WTC11 (cell line): ENCODE results near the gene CRY2. TPM values are rescaled to one million over a fixed set of nuclear protein-coding genes. Genes with fewer than 3 reads are reported as not detected.

ENCODE experiments used
- AR ChIP-seq: fragments of 250-450 bp; sonication (Bioruptor Pico); IDR thresholded peaks from 2 replicates; pipeline ENCODE4 v1.9.0; 2021; ENCODE audit warnings: mild to moderate bottlenecking
- CBFB ChIP-seq: sonication (generic); formaldehyde crosslinking; IDR thresholded peaks from 2 replicates; pipeline ENCODE4 v1.8.1; 2022; ENCODE audit warnings: mild to moderate bottlenecking, low read depth, missing genetic modification reagents
- ELF4 ChIP-seq: sonication (generic); formaldehyde crosslinking; IDR thresholded peaks from 2 replicates; pipeline ENCODE4 v1.8.1; 2022; ENCODE audit warnings: low read depth, mild to moderate bottlenecking, moderate library complexity, missing genetic modification reagents
- GRHL2 ChIP-seq: fragments of 250-450 bp; sonication (Bioruptor Pico); IDR thresholded peaks from 2 replicates; pipeline ENCODE4 v1.8.0; 2022; ENCODE audit warnings: mild to moderate bottlenecking, moderate library complexity; ENCODE audit not compliant: insufficient replicate concordance, severe bottlenecking
- GTF2I ChIP-seq: fragments of 250-450 bp; sonication (Bioruptor Pico); conservative IDR thresholded peaks from 2 replicates; pipeline ENCODE4 v1.4.0; 2021; ENCODE audit warnings: mild to moderate bottlenecking
- IRF1 ChIP-seq: sonication (generic); formaldehyde crosslinking; IDR thresholded peaks from 2 replicates; pipeline ENCODE4 v1.8.0; 2023; ENCODE audit warnings: missing genetic modification reagents
- JUN ChIP-seq: sonication (generic); formaldehyde crosslinking; IDR thresholded peaks from 2 replicates; pipeline ENCODE4 v1.8.0; 2023; ENCODE audit warnings: mild to moderate bottlenecking, missing genetic modification reagents
- KAT7 ChIP-seq: sonication (generic); formaldehyde crosslinking; IDR thresholded peaks from 2 replicates; pipeline ENCODE4 v1.8.1; 2023; ENCODE audit warnings: missing genetic modification reagents, mild to moderate bottlenecking, borderline replicate concordance
- NFYB ChIP-seq: sonication (generic); formaldehyde crosslinking; conservative IDR thresholded peaks from 2 replicates; pipeline ENCODE4 v1.8.0; 2022; ENCODE audit warnings: low read depth, missing genetic modification reagents
- NR2C2 ChIP-seq: sonication (generic); formaldehyde crosslinking; IDR thresholded peaks from 2 replicates; pipeline ENCODE4 v1.8.0; 2022; ENCODE audit warnings: mild to moderate bottlenecking, missing genetic modification reagents
- NR3C1 ChIP-seq: sonication (generic); formaldehyde crosslinking; conservative IDR thresholded peaks from 2 replicates; pipeline ENCODE4 v1.8.1; 2023; ENCODE audit warnings: low read depth, mild to moderate bottlenecking, missing genetic modification reagents
- OVOL2 ChIP-seq: fragments of 250-450 bp; sonication (Bioruptor Pico); IDR thresholded peaks from 2 replicates; pipeline ENCODE4 v1.9.0; 2021; ENCODE audit warnings: mild to moderate bottlenecking, borderline replicate concordance
- SMAD3 ChIP-seq: sonication (generic); formaldehyde crosslinking; IDR thresholded peaks from 2 replicates; pipeline ENCODE4 v1.8.0; 2022; ENCODE audit warnings: missing genetic modification reagents, mild to moderate bottlenecking, borderline replicate concordance
- SOX15 ChIP-seq: fragments of 250-450 bp; sonication (Bioruptor Pico); IDR thresholded peaks from 2 replicates; pipeline ENCODE4 v1.9.0; 2021; ENCODE audit warnings: mild to moderate bottlenecking
- SP1 ChIP-seq: sonication (generic); formaldehyde crosslinking; conservative IDR thresholded peaks from 2 replicates; pipeline ENCODE4 v1.8.1; 2022; ENCODE audit warnings: missing genetic modification reagents
- TEAD4 ChIP-seq: sonication (generic); formaldehyde crosslinking; IDR thresholded peaks from 2 replicates; pipeline ENCODE4 v1.8.0; 2022; ENCODE audit warnings: mild to moderate bottlenecking, missing genetic modification reagents
- ZNF232 ChIP-seq: sonication (generic); formaldehyde crosslinking; IDR thresholded peaks from 2 replicates; pipeline ENCODE4 v1.8.0; 2022; ENCODE audit warnings: mild to moderate bottlenecking, missing genetic modification reagents
- ZNF423 ChIP-seq: fragments of 250-450 bp; sonication (Bioruptor Pico); IDR thresholded peaks from 2 replicates; pipeline ENCODE4 v2.1.2; 2022; ENCODE audit warnings: mild to moderate bottlenecking, moderate library complexity
- ZNF512 ChIP-seq: sonication (generic); formaldehyde crosslinking; IDR thresholded peaks from 2 replicates; pipeline ENCODE4 v1.8.1; 2022; ENCODE audit warnings: missing genetic modification reagents, borderline replicate concordance
- ZNF671 ChIP-seq: fragments of 250-450 bp; sonication (Bioruptor Pico); IDR thresholded peaks from 2 replicates; pipeline ENCODE4 v1.8.0; 2021; ENCODE audit warnings: mild to moderate bottlenecking
- total RNA-seq: library from RNA; stranded (reverse); gene quantifications from 3 replicates; pipeline ENCODE4 v1.2.3, GENCODE V29; 2021
- TF ChIP-seq, protein P1 (sequence below): sonication (generic); formaldehyde crosslinking; IDR thresholded peaks from 2 replicates; pipeline ENCODE4 v1.8.1; 2023; ENCODE audit warnings: mild to moderate bottlenecking, missing genetic modification reagents, moderate library complexity
- TF ChIP-seq, protein P2 (sequence below): sonication (generic); formaldehyde crosslinking; IDR thresholded peaks from 2 replicates; pipeline ENCODE4 v1.8.0; 2022; ENCODE audit warnings: missing genetic modification reagents
- TF ChIP-seq, protein P3 (sequence below): sonication (generic); formaldehyde crosslinking; IDR thresholded peaks from 2 replicates; pipeline ENCODE4 v1.8.0; 2022; ENCODE audit warnings: mild to moderate bottlenecking, missing genetic modification reagents
- TF ChIP-seq, protein P4 (sequence below): sonication (generic); formaldehyde crosslinking; IDR thresholded peaks from 2 replicates; pipeline ENCODE4 v1.8.0; 2023; ENCODE audit warnings: mild to moderate bottlenecking, missing genetic modification reagents
- TF ChIP-seq, protein P5 (sequence below): sonication (generic); formaldehyde crosslinking; IDR thresholded peaks from 2 replicates; pipeline ENCODE4 v1.8.1; 2023; ENCODE audit warnings: mild to moderate bottlenecking, missing genetic modification reagents

Gene CRY2
- total RNA-seq, 1 experiment from 2014 or later = 18.3 TPM

GRCh38 chr11:45896422-45896984, 49.2 kb downstream of the CRY2 start (continued):
- TF ChIP-seq, protein P1, sequence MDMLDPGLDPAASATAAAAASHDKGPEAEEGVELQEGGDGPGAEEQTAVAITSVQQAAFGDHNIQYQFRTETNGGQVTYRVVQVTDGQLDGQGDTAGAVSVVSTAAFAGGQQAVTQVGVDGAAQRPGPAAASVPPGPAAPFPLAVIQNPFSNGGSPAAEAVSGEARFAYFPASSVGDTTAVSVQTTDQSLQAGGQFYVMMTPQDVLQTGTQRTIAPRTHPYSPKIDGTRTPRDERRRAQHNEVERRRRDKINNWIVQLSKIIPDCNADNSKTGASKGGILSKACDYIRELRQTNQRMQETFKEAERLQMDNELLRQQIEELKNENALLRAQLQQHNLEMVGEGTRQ (CRISPR knock-in tag) = 0 out of 2 replicates have a peak, but pooled peaks have one; percentile 27
- TF ChIP-seq ZNF671 (CRISPR knock-in tag) (no peak), SP1 (0 out of 2 replicates have a peak, but pooled peaks have one; percentile 44), ZNF512 (CRISPR knock-in tag) (no peak), CBFB (CRISPR knock-in tag) (no peak), ELF4 (CRISPR knock-in tag) (no peak), OVOL2 (CRISPR knock-in tag) (no peak), ZNF232 (CRISPR knock-in tag) (no peak), NR3C1 (CRISPR knock-in tag) (no peak), KAT7 (CRISPR knock-in tag) (no peak), SMAD3 (CRISPR knock-in tag) (no peak), AR (CRISPR knock-in tag) (no peak), NR2C2 (CRISPR knock-in tag) (no peak), GTF2I (CRISPR knock-in tag) (no peak), ZNF423 (CRISPR knock-in tag) (no peak), GRHL2 (CRISPR knock-in tag) (no peak), NFYB (no peak), JUN (CRISPR knock-in tag) (no peak), SOX15 (no peak), IRF1 (CRISPR knock-in tag) (no peak), TEAD4 (no peak)
- TF ChIP-seq, protein P2, sequence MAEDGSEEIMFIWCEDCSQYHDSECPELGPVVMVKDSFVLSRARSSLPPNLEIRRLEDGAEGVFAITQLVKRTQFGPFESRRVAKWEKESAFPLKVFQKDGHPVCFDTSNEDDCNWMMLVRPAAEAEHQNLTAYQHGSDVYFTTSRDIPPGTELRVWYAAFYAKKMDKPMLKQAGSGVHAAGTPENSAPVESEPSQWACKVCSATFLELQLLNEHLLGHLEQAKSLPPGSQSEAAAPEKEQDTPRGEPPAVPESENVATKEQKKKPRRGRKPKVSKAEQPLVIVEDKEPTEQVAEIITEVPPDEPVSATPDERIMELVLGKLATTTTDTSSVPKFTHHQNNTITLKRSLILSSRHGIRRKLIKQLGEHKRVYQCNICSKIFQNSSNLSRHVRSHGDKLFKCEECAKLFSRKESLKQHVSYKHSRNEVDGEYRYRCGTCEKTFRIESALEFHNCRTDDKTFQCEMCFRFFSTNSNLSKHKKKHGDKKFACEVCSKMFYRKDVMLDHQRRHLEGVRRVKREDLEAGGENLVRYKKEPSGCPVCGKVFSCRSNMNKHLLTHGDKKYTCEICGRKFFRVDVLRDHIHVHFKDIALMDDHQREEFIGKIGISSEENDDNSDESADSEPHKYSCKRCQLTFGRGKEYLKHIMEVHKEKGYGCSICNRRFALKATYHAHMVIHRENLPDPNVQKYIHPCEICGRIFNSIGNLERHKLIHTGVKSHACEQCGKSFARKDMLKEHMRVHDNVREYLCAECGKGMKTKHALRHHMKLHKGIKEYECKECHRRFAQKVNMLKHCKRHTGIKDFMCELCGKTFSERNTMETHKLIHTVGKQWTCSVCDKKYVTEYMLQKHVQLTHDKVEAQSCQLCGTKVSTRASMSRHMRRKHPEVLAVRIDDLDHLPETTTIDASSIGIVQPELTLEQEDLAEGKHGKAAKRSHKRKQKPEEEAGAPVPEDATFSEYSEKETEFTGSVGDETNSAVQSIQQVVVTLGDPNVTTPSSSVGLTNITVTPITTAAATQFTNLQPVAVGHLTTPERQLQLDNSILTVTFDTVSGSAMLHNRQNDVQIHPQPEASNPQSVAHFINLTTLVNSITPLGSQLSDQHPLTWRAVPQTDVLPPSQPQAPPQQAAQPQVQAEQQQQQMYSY = no peak
- TF ChIP-seq, protein P3, sequence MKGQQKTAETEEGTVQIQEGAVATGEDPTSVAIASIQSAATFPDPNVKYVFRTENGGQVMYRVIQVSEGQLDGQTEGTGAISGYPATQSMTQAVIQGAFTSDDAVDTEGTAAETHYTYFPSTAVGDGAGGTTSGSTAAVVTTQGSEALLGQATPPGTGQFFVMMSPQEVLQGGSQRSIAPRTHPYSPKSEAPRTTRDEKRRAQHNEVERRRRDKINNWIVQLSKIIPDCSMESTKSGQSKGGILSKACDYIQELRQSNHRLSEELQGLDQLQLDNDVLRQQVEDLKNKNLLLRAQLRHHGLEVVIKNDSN (CRISPR knock-in tag) = no peak
- TF ChIP-seq, protein P4, sequence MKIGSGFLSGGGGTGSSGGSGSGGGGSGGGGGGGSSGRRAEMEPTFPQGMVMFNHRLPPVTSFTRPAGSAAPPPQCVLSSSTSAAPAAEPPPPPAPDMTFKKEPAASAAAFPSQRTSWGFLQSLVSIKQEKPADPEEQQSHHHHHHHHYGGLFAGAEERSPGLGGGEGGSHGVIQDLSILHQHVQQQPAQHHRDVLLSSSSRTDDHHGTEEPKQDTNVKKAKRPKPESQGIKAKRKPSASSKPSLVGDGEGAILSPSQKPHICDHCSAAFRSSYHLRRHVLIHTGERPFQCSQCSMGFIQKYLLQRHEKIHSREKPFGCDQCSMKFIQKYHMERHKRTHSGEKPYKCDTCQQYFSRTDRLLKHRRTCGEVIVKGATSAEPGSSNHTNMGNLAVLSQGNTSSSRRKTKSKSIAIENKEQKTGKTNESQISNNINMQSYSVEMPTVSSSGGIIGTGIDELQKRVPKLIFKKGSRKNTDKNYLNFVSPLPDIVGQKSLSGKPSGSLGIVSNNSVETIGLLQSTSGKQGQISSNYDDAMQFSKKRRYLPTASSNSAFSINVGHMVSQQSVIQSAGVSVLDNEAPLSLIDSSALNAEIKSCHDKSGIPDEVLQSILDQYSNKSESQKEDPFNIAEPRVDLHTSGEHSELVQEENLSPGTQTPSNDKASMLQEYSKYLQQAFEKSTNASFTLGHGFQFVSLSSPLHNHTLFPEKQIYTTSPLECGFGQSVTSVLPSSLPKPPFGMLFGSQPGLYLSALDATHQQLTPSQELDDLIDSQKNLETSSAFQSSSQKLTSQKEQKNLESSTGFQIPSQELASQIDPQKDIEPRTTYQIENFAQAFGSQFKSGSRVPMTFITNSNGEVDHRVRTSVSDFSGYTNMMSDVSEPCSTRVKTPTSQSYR (CRISPR knock-in tag) = no peak
- TF ChIP-seq, protein P5, sequence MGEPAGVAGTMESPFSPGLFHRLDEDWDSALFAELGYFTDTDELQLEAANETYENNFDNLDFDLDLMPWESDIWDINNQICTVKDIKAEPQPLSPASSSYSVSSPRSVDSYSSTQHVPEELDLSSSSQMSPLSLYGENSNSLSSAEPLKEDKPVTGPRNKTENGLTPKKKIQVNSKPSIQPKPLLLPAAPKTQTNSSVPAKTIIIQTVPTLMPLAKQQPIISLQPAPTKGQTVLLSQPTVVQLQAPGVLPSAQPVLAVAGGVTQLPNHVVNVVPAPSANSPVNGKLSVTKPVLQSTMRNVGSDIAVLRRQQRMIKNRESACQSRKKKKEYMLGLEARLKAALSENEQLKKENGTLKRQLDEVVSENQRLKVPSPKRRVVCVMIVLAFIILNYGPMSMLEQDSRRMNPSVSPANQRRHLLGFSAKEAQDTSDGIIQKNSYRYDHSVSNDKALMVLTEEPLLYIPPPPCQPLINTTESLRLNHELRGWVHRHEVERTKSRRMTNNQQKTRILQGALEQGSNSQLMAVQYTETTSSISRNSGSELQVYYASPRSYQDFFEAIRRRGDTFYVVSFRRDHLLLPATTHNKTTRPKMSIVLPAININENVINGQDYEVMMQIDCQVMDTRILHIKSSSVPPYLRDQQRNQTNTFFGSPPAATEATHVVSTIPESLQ (CRISPR knock-in tag) = no peak
